SH-SY5Y (cell line): ENCODE measurements around the gene ZNF737.

ENCODE experiments used
- GATA2 ChIP-seq: IDR thresholded peaks from 2 replicates; pipeline ENCODE4 v1.6.1; 2011; ENCODE audit warnings: mild to moderate bottlenecking, low read depth, low read length
- GATA3 ChIP-seq: IDR thresholded peaks from 2 replicates; pipeline ENCODE4 v1.6.1; 2011; ENCODE audit warnings: low read depth, mild to moderate bottlenecking, low read length, moderate library complexity

GRCh38 chr19:20611866-20612265 is 46.3 kb upstream of the ZNF737 start:
- TF ChIP-seq GATA2 (no peak), GATA3 (no peak)
